ENCODE measurements around the gene RAI2.

The RAI2 gene

GRCh38 chrX:17829566-17829965, 31.5 kb downstream of the RAI2 start:
- FAIRE-seq (no peak), DNase-seq (ENCODE audit: low spot score) (no peak)

- no peak for DNase-seq (ENCODE audit: low spot score)
Observed at GRCh38 chrX:17828171-17828570, 32.9 kb downstream of the RAI2 start.

GRCh38 chrX:17826609-17827496, 34.2 kb downstream of the RAI2 start:
- no peak for FAIRE-seq
- no peak for DNase-seq (ENCODE audit: low spot score)

More at GRCh38 chrX:17828171-17828570, 32.9 kb downstream of the RAI2 start:
- no peak for FAIRE-seq

- FAIRE-seq: no peak
Observed at GRCh38 chrX:17824980-17825379, 36.1 kb downstream of the RAI2 start.

GRCh38 chrX:17822351-17822750, 38.7 kb downstream of the RAI2 start:
- DNase-seq (ENCODE audit: low spot score) (no peak), FAIRE-seq (no peak)

More at GRCh38 chrX:17824980-17825379, 36.1 kb downstream of the RAI2 start:
- no peak for DNase-seq (ENCODE audit: low spot score)

GRCh38 chrX:17820100-17820499, 41.0 kb downstream of the RAI2 start:
- no peak for DNase-seq (ENCODE audit: low spot score)
- FAIRE-seq: no peak

DNA sequence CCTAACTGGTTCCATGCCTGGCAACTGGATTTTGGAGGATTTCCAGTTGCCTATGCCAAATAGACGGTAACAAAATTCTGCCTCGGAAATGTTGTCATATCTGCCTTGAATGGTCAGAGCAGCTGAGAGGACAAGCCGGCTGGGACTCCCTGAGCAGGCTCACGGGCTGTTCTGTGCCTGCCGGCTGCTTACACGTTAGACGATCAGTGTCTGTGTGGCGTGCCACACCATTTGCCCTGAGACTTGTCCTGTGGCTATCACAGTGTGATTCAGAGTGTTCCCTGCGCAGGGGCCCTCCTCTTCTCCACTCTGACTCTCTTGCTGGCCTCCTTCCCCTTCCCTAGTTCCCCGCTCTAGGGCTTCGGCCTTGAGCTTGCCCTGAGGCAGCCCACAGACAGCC, 42.4 kb downstream of the RAI2 start:
- FAIRE-seq (no peak), DNase-seq (ENCODE audit: low spot score) (no peak)

- FAIRE-seq: no peak
- DNase-seq (ENCODE audit: low spot score): no peak
Observed at GRCh38 chrX:17817251-17817650, 43.8 kb downstream of the RAI2 start.

DNA sequence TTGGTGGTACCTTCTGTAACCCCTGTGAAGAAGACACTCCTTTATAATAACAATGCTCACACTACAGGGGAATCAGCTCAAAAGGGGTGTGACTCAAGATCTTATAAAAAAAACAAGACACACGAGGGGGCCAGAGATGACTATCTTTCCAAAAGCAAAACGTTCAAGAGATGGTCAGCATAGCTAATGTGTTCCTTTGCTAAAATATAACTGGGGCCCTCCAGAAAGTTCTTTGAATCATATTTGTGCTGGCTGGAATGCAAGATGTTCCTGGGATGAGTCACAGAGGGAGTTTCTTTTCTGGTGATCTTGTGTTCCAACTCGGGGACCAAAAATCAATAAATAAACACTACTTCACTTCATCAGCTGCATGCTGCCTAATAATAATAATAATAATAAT, 46.5 kb downstream of the RAI2 start:
- DNase-seq (ENCODE audit: low spot score): no peak

DNA sequence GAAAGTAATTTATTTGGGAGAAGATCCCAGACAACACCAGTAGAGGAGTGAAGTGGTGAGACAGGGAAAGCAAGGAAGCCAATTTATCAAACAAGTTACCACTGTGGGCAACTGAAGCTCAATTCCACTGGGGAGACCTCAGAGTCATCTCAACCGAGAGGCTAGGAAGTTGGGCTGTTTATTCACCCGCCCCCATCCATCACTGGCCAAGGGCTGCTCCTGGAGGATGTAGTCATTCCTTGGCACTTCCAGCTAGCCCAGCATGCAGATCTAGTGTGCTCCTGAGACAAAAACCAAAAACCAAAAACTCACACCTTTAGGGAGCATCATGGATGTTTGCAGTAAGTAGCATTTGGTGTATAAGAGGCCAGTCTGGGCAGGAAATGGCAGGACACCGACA, 47.0 kb downstream of the RAI2 start:
- FAIRE-seq (no peak), DNase-seq (ENCODE audit: low spot score) (no peak)

More for the DNA sequence above, 46.5 kb downstream of the RAI2 start:
- no peak for FAIRE-seq

GRCh38 chrX:17813277-17813676, 47.8 kb downstream of the RAI2 start:
- no peak for FAIRE-seq
- no peak for DNase-seq (ENCODE audit: low spot score)

- FAIRE-seq: no peak
Observed at GRCh38 chrX:17812763-17813162, 48.3 kb downstream of the RAI2 start.

DNA sequence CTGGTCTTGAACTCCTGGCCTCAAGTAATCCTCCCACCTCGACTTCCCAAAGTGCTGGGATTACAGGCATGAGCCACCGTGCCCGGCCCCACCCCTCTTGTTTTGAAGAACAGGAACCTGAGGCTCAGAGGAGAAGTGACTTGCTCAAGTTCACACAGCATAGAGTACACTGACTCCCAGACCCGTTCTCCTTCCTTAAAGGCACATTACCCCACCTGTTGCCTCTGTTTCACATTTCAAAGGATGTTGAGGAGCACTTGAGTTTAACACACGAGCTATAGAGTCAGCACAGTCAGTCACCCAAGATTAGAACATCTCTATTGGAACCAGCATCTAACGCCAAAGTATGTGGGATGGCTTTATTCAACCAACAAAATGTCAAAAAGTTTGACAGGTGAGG, 51.1 kb downstream of the RAI2 start:
- FAIRE-seq (no peak), DNase-seq (ENCODE audit: low spot score) (no peak)

More at GRCh38 chrX:17812763-17813162, 48.3 kb downstream of the RAI2 start:
- no peak for DNase-seq (ENCODE audit: low spot score)

DNA sequence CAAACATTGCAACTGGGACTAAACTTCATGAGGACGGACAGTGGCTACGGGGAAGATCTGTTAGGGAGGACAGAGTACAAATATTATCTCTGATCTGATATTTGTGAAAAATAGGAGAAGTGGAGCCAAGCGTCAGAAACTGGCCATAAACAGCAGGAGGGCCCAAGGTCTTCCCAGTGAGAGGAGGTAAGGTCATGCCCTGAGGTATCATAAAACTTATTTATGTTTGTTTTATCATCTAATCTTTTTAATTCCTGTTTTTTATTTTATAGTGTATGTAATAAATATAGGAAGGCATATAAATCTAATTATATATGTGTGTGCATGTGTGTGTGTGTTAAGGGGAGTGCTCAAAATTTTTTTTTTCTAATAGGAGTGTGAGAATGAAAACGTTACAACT, 51.8 kb downstream of the RAI2 start:
- FAIRE-seq (no peak), DNase-seq (ENCODE audit: low spot score) (no peak)

DNA sequence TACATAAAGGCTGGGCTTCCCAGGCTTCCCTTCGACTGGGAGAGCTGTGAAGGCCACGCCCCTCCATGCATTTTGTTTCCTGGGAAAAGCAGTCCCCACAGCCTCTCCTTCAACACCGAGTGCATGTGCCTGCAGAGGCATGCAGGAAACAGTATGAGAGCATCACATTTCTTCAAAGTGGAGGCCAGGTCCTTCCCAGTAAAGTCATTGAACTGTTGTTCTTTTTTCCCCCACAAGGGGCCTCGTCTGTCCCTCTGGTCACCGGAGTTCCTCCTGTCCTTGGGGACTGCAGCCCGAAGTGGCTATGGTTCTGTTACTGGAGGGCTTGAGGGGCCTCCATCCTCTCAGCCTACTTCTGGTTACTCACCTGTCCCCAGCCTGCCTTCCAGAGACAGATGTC, 56.0 kb downstream of the RAI2 start:
- FAIRE-seq (no peak), DNase-seq (ENCODE audit: low spot score) (no peak)

- DNase-seq (ENCODE audit: low spot score): peak; percentile 3
- no peak for FAIRE-seq
Observed at GRCh38 chrX:17803449-17803848, 57.6 kb downstream of the RAI2 start.

- DNase-seq (ENCODE audit: low spot score): no peak
- no peak for FAIRE-seq
Observed at GRCh38 chrX:17802756-17803155, 58.3 kb downstream of the RAI2 start.

GRCh38 chrX:17801431-17801830, 59.7 kb downstream of the RAI2 start:
- FAIRE-seq (no peak), DNase-seq (ENCODE audit: low spot score) (no peak)

DNA sequence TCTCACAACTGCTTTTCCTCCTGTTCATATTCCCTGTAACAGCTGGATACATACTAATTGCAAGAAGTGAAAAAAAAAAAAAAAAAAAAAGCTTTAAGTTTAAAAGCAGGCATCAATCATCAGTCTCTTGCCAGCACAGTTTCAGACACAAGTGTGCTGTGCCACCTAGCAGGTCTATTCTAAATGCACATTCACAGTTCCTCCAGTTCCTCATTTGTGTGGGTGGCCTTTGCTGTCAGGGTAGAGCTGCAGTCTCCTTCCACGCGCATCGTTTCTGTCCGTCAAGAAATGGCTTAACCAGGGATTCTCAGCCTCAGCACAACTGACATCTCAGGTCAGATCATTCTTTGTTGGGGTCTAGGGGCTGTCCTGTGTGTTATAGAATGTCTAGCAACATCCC, 62.2 kb downstream of the RAI2 start:
- FAIRE-seq (no peak), DNase-seq (ENCODE audit: low spot score) (no peak)

DNA sequence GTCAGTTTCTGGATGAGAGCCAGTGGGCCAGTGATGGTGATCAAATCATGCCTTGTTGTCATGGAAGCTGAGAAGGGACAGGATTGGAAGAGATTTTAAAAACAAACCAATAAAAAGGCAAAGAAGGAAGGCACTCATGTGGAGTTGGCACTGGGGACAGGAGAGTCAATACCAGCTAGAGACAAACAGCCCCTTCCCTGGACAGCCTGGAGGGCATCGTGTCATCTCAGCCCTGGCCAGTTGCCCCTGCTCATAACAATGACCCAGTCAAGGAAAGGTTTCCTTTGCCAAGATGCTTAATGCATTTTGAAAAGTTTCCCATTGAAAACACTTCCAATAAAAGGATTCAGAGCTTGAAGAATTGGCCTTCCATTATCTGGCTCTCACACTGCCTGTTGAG, 68.3 kb downstream of the RAI2 start:
- DNase-seq (ENCODE audit: low spot score): no peak
- FAIRE-seq: no peak

DNA sequence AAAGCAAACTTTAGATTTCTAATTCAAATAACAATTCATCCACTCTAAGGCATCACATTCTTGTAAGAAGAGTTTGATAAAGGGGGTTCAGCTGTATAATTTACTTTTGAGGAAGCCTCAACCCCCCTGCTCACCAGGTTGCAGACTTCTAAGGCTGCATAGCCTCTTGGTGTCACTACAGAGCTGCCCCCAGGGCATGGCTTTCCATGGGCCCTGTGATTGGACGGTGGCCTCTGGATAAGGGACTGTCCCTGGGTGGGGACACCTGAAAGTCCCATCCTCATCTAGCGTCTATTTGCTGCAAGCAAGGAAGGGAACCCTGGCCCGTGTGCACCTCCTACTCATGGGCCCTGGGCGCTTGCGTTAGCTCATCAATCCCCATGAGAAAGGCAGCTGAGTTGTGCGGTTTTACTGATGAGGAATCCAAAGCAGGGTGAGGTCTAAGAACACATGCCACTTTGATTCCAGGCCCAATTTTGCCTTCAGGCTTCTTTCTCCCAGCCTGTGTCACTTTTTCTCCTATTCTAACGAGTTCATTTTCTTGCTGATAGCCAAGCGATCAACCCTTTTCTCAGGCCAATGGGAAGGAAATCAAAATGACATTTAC, 72.0 kb downstream of the RAI2 start:
- DNase-seq (ENCODE audit: low spot score) (no peak), FAIRE-seq (no peak)

- no peak for DNase-seq (ENCODE audit: low spot score)
- FAIRE-seq: no peak
Observed at GRCh38 chrX:17788439-17788838, 72.7 kb downstream of the RAI2 start.

- FAIRE-seq (no peak), DNase-seq (ENCODE audit: low spot score) (no peak)
Observed at GRCh38 chrX:17787557-17787956, 73.5 kb downstream of the RAI2 start.
